Dedifferentiated amniotic fluid mesenchymal stem cell (primary cell): ENCODE results near the gene MORC2.

Experiments used
- DNase-seq: peaks from one replicate; pipeline ENCODE4 v3.0.0-alpha.2; 2016; ENCODE audit errors: extremely low spot score

Gene MORC2

DNA sequence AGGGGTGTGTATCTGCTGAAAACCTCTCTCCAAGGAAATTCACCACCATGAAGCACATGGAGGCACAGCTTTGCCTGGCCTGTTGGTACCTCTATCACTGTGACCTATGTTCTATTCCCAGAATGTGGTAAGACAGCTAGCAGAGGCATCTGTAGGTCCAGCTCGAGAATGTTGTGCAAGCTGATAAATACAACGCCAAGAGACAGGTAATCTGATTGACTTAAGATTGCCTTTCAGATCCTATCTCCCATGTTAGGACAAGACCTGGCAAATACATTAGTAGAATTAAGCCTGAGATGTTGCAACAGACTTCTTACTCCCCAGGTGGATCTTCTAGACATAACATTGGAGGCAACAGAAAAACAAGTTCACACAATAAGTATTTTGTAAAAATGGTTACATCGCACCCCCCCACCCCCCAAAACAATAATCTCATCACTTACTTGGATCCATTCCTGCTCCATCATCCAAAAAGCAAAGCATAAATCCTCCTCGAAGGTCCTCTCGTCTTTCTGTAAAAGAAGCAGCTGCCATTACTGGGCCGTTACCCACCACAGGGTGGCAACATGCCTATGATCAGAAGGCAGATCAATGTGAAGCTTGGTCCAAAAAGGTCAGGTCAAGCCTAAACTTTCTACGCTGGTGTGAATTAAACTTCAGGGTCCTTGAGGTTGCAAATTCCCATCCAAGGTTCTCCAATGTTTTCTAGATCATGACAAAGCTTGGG lies 18.5 kb downstream of the MORC2 start:
- no peak for DNase-seq

- DNase-seq = no peak
Measured at GRCh38 chr22:30948930-30949342, 19.6 kb downstream of the MORC2 start.

- DNase-seq = peak; percentile 65
Measured at GRCh38 chr22:30947816-30948454, 20.6 kb downstream of the MORC2 start.

- no peak for DNase-seq
Measured at GRCh38 chr22:30947173-30947815, 21.3 kb downstream of the MORC2 start.

DNA sequence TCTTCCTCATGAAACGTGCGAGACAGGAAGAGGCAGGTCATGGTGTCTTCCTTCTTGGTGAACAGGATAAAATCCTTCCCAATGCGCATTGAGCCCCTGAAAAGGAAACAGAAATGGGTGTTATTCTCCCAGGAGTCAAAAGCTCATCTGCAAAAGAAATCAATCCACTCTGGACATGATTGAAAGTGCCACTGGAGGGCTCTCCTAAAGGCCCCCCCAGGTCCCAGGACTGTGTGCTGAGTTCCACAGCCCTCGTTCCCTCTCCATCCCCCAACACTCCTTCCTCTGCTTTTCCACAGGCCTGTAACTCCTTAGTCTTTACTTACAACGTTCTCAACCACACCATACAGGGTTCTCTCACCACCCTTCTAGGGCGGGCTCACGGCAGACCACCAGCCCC lies 22.2 kb downstream of the MORC2 start:
- no peak for DNase-seq

GRCh38 chr22:30945653-30946052 lies 22.9 kb downstream of the MORC2 start:
- no peak for DNase-seq

- no peak for DNase-seq
Measured at GRCh38 chr22:30944986-30945385, 23.6 kb downstream of the MORC2 start.

- DNase-seq = no peak
Measured at GRCh38 chr22:30943368-30943767, 25.2 kb downstream of the MORC2 start.

GRCh38 chr22:30941363-30941740 lies 27.2 kb downstream of the MORC2 start:
- no peak for DNase-seq

- DNase-seq = no peak
Measured at GRCh38 chr22:30940685-30941362, 27.8 kb downstream of the MORC2 start.

- DNase-seq = no peak
Measured at GRCh38 chr22:30934053-30934452, 34.5 kb downstream of the MORC2 start.

GRCh38 chr22:30933457-30933856 lies 35.1 kb downstream of the MORC2 start:
- DNase-seq = no peak

- DNase-seq = no peak
Measured at GRCh38 chr22:30932661-30933060, 35.9 kb downstream of the MORC2 start.

DNA sequence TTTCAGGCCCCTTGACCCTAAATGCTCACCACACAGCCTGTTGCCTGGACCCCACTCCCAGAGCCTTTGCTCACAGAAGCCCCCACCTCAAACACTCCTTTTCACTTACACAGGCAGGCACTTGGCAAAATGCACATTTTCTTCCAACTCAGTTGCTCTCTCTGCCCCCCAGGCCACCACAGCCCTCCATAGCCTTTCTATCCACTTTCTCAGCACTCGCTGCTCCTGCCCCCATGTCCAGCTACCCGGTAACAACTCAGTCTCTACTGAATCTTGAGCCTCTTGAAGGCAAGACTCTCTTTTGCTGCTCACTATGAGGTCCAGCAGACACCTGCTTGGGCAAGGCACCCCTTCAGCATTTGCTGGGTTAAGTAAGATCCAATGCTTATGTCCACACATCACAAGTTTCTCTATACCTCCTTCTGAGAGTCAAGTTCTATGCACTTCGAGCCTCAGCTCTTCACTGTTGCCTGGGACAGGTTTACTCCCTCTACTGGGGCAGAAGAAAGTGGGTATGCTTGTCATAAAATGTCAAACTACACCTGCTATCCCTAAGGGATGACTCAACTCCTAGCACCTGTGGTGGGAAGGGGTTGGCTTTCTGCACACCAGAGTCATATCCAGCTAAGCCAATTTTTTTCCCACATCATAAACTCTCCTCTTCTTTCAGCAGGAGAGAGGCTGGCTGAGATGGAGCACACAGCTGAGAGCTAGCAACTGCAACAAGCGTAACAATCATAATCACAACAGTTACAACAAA lies 36.9 kb downstream of the MORC2 start:
- DNase-seq = no peak

- DNase-seq = no peak
Measured at GRCh38 chr22:30930228-30930627, 38.3 kb downstream of the MORC2 start.

DNA sequence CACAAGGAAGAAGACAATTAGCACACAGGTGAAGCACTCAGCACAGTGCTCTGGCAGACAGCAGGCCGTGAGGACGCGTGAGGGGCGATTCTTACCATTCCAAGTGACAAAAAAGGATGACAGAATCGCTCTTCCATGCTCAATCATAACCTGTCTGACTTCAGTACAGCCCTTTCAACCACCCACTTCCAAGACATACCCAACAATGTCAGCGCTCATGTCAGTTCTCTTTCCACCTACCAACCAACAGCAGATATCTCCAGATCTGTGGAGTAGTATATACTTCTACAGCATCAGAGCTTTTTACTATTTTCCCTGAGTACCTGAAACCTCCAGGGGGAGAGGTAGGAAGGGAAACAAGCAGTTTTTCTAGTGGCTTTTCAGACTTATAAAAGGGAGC lies 40.2 kb downstream of the MORC2 start:
- DNase-seq = no peak

- DNase-seq = no peak
Measured at GRCh38 chr22:30927806-30928205, 40.8 kb downstream of the MORC2 start.

- no peak for DNase-seq
Measured at GRCh38 chr22:30926706-30927105, 41.9 kb downstream of the MORC2 start.

GRCh38 chr22:30925667-30926066 lies 42.9 kb downstream of the MORC2 start:
- DNase-seq = no peak

- DNase-seq = no peak
Measured at GRCh38 chr22:30923168-30923900, 45.2 kb downstream of the MORC2 start.

- DNase-seq = no peak
Measured at GRCh38 chr22:30922151-30922611, 46.4 kb downstream of the MORC2 start.
